HCT116 (cell line): Measurements from ENCODE around the gene TGFBRAP1.

Experiments
- POLR2A ChIP-seq: IDR thresholded peaks from 2 replicates; pipeline ENCODE4 v1.7.0; 2011; ENCODE audit warnings: borderline replicate concordance; ENCODE audit not compliant: insufficient read depth, insufficient read length; ENCODE audit errors: extremely low read depth
- TF ChIP-seq, protein P1 (sequence below): IDR thresholded peaks from 2 replicates; pipeline ENCODE4 v1.6.1; 2012
- TF ChIP-seq, protein P2 (sequence below), 3 experiments: fragments of 200-600 bp in 1 of 3; sonication (generic) in 1 of 3; IDR thresholded peaks in 2 of 3; conservative IDR thresholded peaks in 1 of 3; 2 replicates each; pipeline ENCODE4 v1.5.1; 2012 to 2017; ENCODE audit warnings: low read depth in 2 of 3, low read length in 2 of 3, antibody characterized with exemption in 1 of 3, borderline replicate concordance in 1 of 3, control low read depth in 1 of 3, mild to moderate bottlenecking in 1 of 3, mixed read lengths in 1 of 3, mixed run types in 1 of 3, moderate library complexity in 1 of 3; ENCODE audit not compliant: insufficient read depth in 1 of 3

DNA sequence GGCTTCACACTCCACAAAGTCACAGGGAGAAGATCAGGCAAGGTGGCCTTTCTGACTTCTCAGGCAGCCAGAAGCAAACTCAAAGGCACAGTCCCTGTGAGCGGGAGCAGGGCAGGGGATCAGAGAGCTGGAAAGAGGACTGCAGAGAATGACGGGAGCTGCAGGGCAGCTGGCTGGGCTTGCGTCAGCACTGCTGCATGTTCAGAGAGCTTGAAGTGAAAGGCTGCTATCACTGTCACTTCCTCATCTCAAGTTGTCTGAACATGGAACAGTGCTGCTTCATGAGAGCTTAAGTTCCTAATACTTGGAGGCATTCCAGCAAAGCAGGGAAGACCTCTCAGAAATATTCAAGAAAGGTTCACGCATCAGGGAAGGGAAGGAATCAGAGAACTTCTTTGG is 20.4 kb downstream of the TGFBRAP1 start:
- no peak for TF ChIP-seq POLR2A
- TF ChIP-seq, protein P1, sequence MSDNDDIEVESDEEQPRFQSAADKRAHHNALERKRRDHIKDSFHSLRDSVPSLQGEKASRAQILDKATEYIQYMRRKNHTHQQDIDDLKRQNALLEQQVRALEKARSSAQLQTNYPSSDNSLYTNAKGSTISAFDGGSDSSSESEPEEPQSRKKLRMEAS: no peak
- TF ChIP-seq, protein P2, sequence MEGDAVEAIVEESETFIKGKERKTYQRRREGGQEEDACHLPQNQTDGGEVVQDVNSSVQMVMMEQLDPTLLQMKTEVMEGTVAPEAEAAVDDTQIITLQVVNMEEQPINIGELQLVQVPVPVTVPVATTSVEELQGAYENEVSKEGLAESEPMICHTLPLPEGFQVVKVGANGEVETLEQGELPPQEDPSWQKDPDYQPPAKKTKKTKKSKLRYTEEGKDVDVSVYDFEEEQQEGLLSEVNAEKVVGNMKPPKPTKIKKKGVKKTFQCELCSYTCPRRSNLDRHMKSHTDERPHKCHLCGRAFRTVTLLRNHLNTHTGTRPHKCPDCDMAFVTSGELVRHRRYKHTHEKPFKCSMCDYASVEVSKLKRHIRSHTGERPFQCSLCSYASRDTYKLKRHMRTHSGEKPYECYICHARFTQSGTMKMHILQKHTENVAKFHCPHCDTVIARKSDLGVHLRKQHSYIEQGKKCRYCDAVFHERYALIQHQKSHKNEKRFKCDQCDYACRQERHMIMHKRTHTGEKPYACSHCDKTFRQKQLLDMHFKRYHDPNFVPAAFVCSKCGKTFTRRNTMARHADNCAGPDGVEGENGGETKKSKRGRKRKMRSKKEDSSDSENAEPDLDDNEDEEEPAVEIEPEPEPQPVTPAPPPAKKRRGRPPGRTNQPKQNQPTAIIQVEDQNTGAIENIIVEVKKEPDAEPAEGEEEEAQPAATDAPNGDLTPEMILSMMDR (IDR thresholded peaks at IDR 0.05 in 2 of 3, conservative IDR thresholded peaks at IDR 0.05 in 1 of 3; ENCODE audit: borderline replicate concordance in 1 of 3, insufficient read depth in 1 of 3, low read depth in 2 of 3, low read length in 2 of 3): no peak
